Ectodermal cell (in vitro differentiated cells): Measurements from ENCODE around the gene NDUFAF2.
"Not testable (repeated sequence)": the region's sequence is repeated elsewhere in the genome, so short reads cannot be mapped to it uniquely, and the experiment has no call there.

ENCODE experiments used
- H3K27ac ChIP-seq: 2 replicates; pipeline ENCODE4 v1.7.0; 2013; ENCODE audit warnings: mild to moderate bottlenecking, low read depth, low read length; ENCODE audit not compliant: insufficient read depth, poor library complexity, severe bottlenecking
- H3K27me3 ChIP-seq: 2 replicates; pipeline ENCODE4 v1.7.0; 2013; ENCODE audit warnings: mild to moderate bottlenecking, low read length; ENCODE audit not compliant: insufficient read depth, control insufficient read depth, poor library complexity, severe bottlenecking
- H3K36me3 ChIP-seq: one replicate; pipeline ENCODE4 v1.7.0; 2013; ENCODE audit warnings: low read length; ENCODE audit not compliant: control insufficient read depth, insufficient read depth
- H3K4me1 ChIP-seq: one replicate; pipeline ENCODE4 v1.7.0; 2013; ENCODE audit warnings: low read length; ENCODE audit not compliant: control insufficient read depth, insufficient read depth
- H3K4me3 ChIP-seq: 2 replicates; pipeline ENCODE4 v1.7.0; 2013; ENCODE audit warnings: low read depth, low read length, control low read depth; ENCODE audit not compliant: insufficient read depth
- H3K9me3 ChIP-seq: 2 replicates; pipeline ENCODE4 v1.7.0; 2013; ENCODE audit warnings: mild to moderate bottlenecking, low read length, moderate library complexity; ENCODE audit not compliant: control insufficient read depth
- WGBS, 2 experiments: methylation state at CpG; one replicate each; pipeline ENCODE4 v1.1.7; 2013; ENCODE audit warnings: missing lambda C conversion rate in 2 of 2; 5-methylcytosine and 5-hydroxymethylcytosine counted together

The NDUFAF2 gene

DNA sequence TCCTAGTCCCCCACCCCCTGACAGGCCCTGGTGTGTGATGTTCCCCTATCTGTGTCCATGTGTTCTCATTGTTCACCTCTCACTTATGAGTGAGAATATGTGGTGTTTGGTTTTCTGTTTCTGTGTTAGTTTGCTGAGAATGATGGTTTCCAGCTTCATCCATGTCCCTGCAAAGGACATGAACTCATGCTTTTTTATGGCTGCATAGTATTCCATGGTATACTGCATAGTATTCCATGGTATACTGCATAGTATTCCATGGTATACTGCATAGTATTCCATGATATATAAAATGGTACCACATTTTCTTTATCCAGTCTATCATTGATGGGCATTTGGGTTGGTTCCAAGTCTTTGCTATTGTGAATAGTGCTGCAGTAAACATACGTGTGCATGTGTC, 86.3 kb downstream of the NDUFAF2 start:
- H3K9me3 ChIP-seq, H3K27me3 ChIP-seq, H3K27ac ChIP-seq, H3K4me3 ChIP-seq, H3K36me3 ChIP-seq, H3K4me1 ChIP-seq: not testable (repeated sequence)
- 80% methylated on average over 1 of the region's 1 CpG; no CpG with 5 or more reads in 1 of the 2 experiments for WGBS, 2 experiments

DNA sequence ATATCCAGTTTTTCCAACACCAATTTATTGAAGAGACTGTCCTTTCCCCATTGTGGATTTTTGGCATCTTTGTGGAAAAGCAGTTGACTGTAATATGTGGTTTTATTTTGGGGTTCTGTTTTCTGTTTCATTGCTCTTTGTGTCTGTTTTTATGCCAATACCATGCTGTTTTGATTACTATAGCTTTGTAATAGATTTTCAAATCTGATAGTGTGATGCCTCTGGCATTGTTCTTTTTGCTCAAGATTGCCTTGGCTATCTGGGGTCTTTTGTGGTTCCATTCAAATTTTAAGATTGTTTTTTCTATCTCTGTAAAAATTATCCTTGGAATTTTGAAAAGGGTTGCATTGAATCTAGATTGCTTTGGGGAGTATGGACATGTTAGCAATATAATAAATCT, 99.5 kb downstream of the NDUFAF2 start:
- H3K4me3 ChIP-seq = no peak overlapping the region
- no peaks in the 10 kb centered on the region for H3K27me3 ChIP-seq
- peaks cover 3% of the 10 kb centered on the region for H3K9me3 ChIP-seq
- no peaks in the 10 kb centered on the region for H3K36me3 ChIP-seq
- no peak overlapping the region for H3K27ac ChIP-seq
- H3K4me1 ChIP-seq = no peaks in the 10 kb centered on the region

DNA sequence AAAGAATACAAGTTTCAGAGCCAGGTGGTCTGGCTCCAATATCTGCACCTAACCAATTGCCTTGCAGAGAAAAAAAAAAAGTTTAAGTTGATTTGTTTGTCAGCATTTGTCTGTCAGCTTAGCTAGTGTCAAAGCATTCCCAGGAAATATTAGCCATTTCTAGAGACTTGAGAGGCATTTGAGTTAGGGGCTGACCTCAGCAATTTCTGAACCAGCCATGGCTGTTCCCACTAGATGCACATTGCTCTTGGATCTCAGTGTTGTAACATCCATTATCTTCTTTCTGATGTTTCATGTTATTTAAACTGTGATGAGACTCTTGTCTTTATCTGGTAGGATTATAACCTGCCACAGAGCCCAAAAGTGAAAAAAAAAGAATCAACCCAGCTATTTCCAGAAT, 102.3 kb downstream of the NDUFAF2 start:
- Histone ChIP-seq H3K4me3 (no peak overlapping the region), H3K4me1 (no peaks in the 10 kb centered on the region), H3K27me3 (no peaks in the 10 kb centered on the region), H3K9me3 (peaks cover 3% of the 10 kb centered on the region), H3K36me3 (no peaks in the 10 kb centered on the region), H3K27ac (no peak overlapping the region)

DNA sequence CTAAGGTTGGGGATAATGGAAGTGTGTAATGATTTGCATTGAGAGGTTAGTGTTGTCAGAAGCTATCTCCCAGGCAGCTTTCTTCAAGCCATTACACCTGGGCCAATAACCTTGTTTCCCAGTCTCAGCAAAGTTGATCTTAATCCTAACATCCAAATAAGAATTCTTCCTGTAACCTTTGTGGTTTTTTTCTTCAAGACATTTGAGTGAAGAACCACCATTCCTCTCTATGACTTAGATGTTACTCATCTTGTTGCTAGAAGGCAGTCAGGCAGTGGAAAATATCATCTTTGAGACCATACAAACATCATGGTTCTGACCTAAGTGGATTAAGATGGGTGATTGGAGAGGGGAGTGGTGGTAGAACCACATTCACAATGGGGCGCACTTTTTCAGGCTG, 103.5 kb downstream of the NDUFAF2 start:
- H3K4me1 ChIP-seq = no peaks in the 10 kb centered on the region
- 25 to 67% methylated on average over 1 of the region's 1 CpG for WGBS, 2 experiments
- H3K9me3 ChIP-seq = peaks cover 3% of the 10 kb centered on the region
- H3K36me3 ChIP-seq = no peaks in the 10 kb centered on the region
- no peaks in the 10 kb centered on the region for H3K27me3 ChIP-seq
- H3K4me3 ChIP-seq = no peak overlapping the region
- no peak overlapping the region for H3K27ac ChIP-seq

DNA sequence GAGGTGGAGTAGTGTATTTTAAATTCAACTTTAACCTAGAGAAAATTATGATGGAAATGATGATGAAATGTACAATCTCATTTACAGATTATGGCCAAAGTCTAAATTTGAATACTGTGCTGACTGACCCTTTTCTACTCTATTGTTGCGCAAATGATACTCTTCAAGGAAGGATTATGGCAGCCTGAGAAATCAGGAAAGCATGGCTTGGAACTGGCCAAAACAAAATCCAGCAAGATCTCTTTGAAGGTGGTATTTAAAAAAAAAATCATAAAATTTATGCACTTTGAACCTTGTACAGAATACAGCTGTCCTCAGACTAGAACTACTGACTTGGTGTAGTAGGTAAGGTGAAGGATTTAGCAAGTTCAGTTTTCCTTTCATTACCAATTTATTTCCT, 105.3 kb downstream of the NDUFAF2 start:
- H3K4me3 ChIP-seq = no peak overlapping the region
- H3K36me3 ChIP-seq = no peaks in the 10 kb centered on the region
- no peaks in the 10 kb centered on the region for H3K4me1 ChIP-seq
- no peaks in the 10 kb centered on the region for H3K27me3 ChIP-seq
- no peaks in the 10 kb centered on the region for H3K9me3 ChIP-seq
- WGBS, 2 experiments = 89 to 94% methylated on average over 1 of the region's 1 CpG
- no peak overlapping the region for H3K27ac ChIP-seq

DNA sequence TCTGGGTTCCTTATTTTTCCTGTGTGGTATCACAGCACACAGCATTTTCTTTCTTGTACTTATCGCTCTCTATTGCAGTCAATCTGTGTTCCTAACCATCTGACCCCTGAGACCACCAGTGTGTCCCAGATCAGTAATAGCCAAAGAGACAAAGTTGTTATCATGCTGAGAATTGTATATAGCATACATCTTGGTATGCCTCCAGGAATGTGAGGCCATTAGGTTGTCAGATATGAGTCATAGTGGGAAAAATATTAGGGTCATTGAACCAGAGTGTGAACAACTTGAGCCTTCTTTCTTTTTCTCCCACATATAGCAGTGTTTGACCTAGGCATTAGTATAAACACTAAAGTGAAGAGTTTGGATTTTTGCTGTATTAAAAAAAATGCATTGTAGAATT, 106.3 kb downstream of the NDUFAF2 start:
- WGBS, 2 experiments = 80 to 88% methylated on average over 1 of the region's 1 CpG
- Histone ChIP-seq H3K9me3 (no peaks in the 10 kb centered on the region), H3K36me3 (no peaks in the 10 kb centered on the region), H3K4me1 (no peaks in the 10 kb centered on the region), H3K27ac (no peak overlapping the region), H3K27me3 (no peaks in the 10 kb centered on the region), H3K4me3 (no peak overlapping the region)

DNA sequence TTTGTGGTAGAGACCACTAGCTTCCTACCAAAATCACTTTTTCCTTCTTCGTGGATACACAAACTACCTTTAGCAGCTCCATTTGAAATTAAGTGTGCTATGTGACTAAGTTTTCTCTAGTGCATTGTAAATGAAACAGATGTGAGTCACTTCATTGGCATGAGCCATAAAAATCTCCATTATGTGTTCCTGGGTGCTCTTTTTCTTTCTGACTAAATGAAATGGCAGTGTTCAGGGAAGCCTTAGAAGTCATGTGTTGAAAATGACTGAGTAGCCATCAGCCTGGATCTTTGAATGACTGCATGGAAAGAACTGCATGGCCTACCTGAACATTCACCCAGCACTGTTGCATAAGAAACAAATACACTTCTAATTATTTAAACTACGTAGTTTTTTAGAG, 107.9 kb downstream of the NDUFAF2 start:
- no peaks in the 10 kb centered on the region for H3K4me1 ChIP-seq
- 85 to 100% methylated on average over 1 to 2 of the region's 2 CpGs for WGBS, 2 experiments
- no peak overlapping the region for H3K27ac ChIP-seq

DNA sequence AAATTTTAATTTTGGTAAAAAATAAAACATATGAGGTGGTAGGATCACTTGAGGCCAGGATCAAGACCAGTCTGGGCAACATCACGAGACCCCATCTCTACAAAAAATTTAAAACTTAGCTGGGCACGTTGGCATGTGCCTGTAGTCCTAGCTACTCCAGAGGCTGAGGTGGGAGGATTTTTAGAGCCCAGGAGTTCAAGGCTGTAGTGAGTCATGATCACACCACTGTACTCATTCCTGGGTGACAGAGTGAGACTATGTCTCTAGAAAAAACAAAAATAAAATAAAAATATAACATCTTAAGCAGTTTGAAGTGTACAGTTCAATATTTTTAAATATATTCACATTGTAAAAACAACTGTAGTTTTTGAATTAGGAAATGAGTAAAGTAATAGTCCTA, 108.9 kb downstream of the NDUFAF2 start:
- H3K27ac ChIP-seq = no peak overlapping the region
- H3K4me3 ChIP-seq = no peak overlapping the region
- H3K27me3 ChIP-seq = no peaks in the 10 kb centered on the region
- H3K36me3 ChIP-seq = no peaks in the 10 kb centered on the region
- H3K9me3 ChIP-seq = no peaks in the 10 kb centered on the region
- WGBS, 2 experiments = 58 to 75% methylated on average over 2 of the region's 2 CpGs
- no peaks in the 10 kb centered on the region for H3K4me1 ChIP-seq

More for the DNA sequence above, 107.9 kb downstream of the NDUFAF2 start:
- Histone ChIP-seq H3K4me3 (no peak overlapping the region), H3K9me3 (no peaks in the 10 kb centered on the region), H3K36me3 (no peaks in the 10 kb centered on the region), H3K27me3 (no peaks in the 10 kb centered on the region)

DNA sequence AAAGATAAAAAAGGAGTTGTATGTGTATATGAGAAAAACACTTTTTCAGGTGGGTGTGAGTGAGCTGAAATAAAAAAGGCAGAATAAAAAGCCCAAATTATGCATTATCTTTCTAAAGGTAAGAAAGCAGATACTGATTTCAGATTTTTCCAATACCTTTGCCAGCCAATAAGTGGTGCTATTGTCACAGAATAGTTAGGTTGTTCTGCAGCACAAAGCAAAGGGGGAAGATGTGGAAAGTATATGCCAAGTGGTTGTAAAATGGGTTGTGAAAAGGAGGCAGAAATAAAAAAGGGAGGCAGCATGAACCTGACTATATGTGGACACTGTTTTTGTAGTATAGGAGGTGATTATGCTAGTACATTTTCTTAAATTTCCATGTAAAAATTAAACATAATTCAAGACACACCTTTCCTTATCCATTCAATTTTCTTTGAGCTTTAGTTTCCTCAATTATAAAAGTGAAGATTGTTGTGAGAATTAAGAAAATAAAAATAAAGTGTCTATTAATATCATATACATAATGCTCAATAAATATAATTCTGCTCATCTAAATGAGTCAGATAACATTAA, 110.5 kb downstream of the NDUFAF2 start:
- Histone ChIP-seq H3K9me3 (no peaks in the 10 kb centered on the region), H3K36me3 (no peaks in the 10 kb centered on the region), H3K27ac (no peak overlapping the region), H3K4me1 (no peaks in the 10 kb centered on the region), H3K4me3 (no peak overlapping the region), H3K27me3 (no peaks in the 10 kb centered on the region)

DNA sequence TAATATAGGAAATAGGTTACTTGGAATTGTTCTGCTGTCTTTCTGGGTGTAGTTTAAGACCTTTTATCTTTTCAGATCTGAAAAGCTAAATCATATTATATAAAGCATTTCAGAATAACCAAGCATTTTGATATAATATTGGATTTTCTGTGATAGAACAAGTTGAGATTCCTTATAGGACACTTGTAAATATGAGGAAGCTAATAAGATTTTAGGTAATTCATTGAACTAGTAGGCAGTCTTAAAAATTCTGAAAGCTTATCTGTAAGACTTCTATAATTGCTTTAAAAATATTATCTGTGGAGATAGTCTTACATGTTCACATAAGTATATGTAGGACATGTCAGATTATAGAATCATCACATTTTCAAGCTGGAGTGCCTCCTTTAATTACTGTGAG, 114.5 kb downstream of the NDUFAF2 start:
- no peak overlapping the region for H3K27ac ChIP-seq
- H3K4me1 ChIP-seq = no peaks in the 10 kb centered on the region
- H3K27me3 ChIP-seq = no peaks in the 10 kb centered on the region
- H3K4me3 ChIP-seq = no peak overlapping the region
- no peaks in the 10 kb centered on the region for H3K36me3 ChIP-seq
- no peaks in the 10 kb centered on the region for H3K9me3 ChIP-seq

DNA sequence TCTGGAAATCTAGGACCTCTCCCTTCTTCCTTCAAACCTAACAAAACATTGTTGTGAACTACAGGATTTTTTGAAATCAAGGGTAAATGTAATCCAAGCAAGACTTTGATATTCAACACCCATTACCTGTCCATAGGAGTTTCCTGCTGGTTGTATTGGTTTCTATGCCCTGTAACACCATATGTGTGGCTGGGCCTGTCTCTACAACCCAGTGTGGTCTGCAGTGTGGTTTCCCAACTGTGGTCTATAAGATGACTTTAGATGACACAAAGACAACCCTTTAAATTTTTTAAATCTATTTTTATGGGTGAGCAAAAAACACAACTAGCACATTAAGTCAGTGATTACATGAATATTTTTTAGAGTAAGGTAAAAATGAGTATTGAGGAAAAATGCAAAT, 124.1 kb downstream of the NDUFAF2 start:
- Histone ChIP-seq H3K4me3 (no peak overlapping the region), H3K27me3 (no peaks in the 10 kb centered on the region), H3K27ac (no peak overlapping the region), H3K36me3 (no peaks in the 10 kb centered on the region), H3K4me1 (no peaks in the 10 kb centered on the region), H3K9me3 (no peaks in the 10 kb centered on the region)
